HG02763 (cell line): Measurements from ENCODE around the gene CEP135.
"Not testable (repeated sequence)": the region's sequence is repeated elsewhere in the genome, so short reads cannot be mapped to it uniquely, and the experiment has no call there.

Experiments used
- ATAC-seq: cut with Tn5 transposase; IDR thresholded peaks from one replicate; pipeline ENCODE4 v1.9.1; 2021; ENCODE audit warnings: mild to moderate bottlenecking, moderate library complexity; ENCODE audit not compliant: unreplicated experiment

CEP135 gene

DNA sequence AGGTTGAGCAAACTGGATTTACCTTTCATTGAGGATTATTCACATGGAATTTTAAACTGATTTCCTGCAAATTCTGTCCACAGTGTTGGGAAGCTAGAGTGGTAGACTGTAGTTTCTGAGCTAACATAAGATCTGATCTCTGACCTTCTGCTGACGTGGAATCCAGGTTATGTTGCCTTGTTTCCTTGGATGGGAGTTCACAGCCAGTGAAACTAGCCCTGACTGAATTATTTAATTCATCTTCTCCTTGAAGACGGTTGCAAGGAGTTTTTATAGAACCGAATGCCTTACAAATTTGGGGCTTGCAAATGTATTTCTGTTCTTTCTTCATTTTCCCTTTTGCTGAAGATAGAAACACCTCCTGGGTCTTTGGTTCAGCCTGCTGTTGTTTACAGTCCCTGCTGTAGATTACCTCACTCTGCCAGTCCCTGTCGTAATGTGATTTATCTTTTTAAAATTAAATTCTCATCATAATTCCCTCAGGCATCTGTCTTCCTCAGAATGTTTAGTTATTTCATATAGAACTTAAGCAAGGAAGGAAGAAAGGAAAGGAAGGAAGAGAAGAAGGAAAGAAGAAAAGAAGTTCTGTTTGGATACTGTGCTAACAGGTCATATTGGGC, 113.9 kb downstream of the CEP135 start:
- no peak for ATAC-seq

DNA sequence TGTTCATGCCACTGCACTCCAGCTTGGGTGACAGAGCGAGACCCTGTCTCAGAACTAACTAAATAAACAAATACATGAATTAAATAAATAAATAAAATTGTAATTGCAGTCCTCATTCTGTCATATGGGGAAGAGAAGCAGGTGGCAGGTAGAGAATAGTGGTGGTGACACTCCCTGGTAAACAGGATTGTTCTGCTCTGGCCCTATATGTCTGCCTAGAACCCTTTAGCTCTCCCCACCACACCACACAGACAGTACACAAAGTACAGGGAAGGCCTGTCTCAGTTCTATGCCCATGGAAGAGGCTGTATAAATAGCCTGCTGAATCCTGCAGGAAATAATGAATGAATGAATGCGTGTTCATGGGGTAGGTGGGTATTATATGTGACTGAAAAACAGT, 117.7 kb downstream of the CEP135 start:
- ATAC-seq: no peak

DNA sequence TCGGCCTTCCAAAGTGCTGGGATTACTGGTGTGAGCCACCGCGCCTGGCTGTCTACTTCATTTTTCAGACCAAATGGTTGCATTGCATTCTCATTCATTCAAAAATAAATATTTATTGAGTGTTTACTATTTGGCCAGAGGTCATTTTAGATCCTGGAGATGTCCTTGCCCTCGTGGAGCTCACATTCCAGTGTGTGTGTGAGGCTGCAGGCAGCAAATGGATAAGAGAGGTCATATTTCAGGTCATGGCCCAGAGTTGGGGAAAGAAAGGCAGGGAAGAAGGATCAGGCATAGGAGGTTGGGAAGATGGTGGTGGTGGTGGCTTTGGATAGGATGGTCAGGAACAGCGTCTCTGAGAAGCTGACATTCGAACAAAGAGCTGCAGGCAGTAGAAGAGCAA, 119.1 kb downstream of the CEP135 start:
- ATAC-seq: no peak

DNA sequence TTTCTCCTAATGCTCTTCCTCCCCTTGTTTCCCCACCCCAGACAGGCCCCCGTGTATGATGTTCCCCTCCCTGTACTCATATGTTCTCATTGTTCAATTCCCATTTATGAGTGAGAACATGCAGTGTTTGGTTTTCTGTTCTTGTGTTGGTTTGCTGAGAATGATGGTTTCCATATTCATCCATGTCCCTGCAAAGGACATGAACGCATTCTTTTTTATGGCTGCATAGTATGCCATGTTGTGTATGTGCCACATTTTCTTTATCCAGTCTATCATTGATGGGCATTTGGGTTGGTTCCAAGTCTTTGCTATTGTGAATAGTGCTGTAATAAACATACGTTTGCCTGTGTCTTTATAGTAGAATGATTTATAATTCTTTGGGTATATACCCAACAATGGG, 124.0 kb downstream of the CEP135 start:
- not testable (repeated sequence) for ATAC-seq

- no peak for ATAC-seq
Observed at GRCh38 chr4:56077676-56078075, 128.9 kb downstream of the CEP135 start.

- ATAC-seq: no peak
Observed at GRCh38 chr4:56078866-56079265, 130.1 kb downstream of the CEP135 start.

- ATAC-seq: no peak
Observed at GRCh38 chr4:56080384-56080783, 131.6 kb downstream of the CEP135 start.

- no peak for ATAC-seq
Observed at GRCh38 chr4:56082829-56083228, 134.1 kb downstream of the CEP135 start.
